NCI-H1092 (cell line): Measurements from ENCODE around the gene FLACC1.
"Not testable (repeated sequence)": the region's sequence is repeated elsewhere in the genome, so short reads cannot be mapped to it uniquely, and the experiment has no call there.

Experiments used
- DNase-seq: peaks from one replicate; lab custom pipeline; 2025; lab: John Stamatoyannopoulos, UW

FLACC1 gene

GRCh38 chr2:201357221-201357620 lies at the start of gene FLACC1:
Gene FLACC1 (minus strand): TSS chr2:201357345. CDS start chr2:201351404, 5,941 bp downstream.
- no peak for DNase-seq

GRCh38 chr2:201406077-201406662 lies 49.0 kb upstream of the FLACC1 start:
- DNase-seq, result no peak

GRCh38 chr2:201404699-201405280 lies 47.6 kb upstream of the FLACC1 start:
- DNase-seq, result no peak

GRCh38 chr2:201403880-201404279 lies 46.7 kb upstream of the FLACC1 start:
- no peak for DNase-seq

- DNase-seq, result no peak
Observed at GRCh38 chr2:201402651-201403562, 45.8 kb upstream of the FLACC1 start.

- no peak for DNase-seq
Observed at GRCh38 chr2:201401815-201402214, 44.7 kb upstream of the FLACC1 start.

GRCh38 chr2:201396595-201396994 lies 39.5 kb upstream of the FLACC1 start:
- no peak for DNase-seq

- no peak for DNase-seq
Observed at GRCh38 chr2:201383136-201383535, 26.0 kb upstream of the FLACC1 start.

GRCh38 chr2:201378496-201379397 lies 21.6 kb upstream of the FLACC1 start:
- no peak for DNase-seq

GRCh38 chr2:201377218-201377617 lies 20.1 kb upstream of the FLACC1 start:
- DNase-seq, result no peak

- DNase-seq, result no peak
Observed at GRCh38 chr2:201369775-201370174, 12.6 kb upstream of the FLACC1 start.

GRCh38 chr2:201369318-201369717 lies 12.2 kb upstream of the FLACC1 start:
- DNase-seq, result not testable (repeated sequence)

GRCh38 chr2:201366146-201366545 lies 9.0 kb upstream of the FLACC1 start:
- no peak for DNase-seq

GRCh38 chr2:201363857-201364560 lies 6.9 kb upstream of the FLACC1 start:
- DNase-seq, result no peak

GRCh38 chr2:201362396-201362795 lies 5.3 kb upstream of the FLACC1 start:
- DNase-seq, result no peak

GRCh38 chr2:201361078-201361733 lies 4.1 kb upstream of the FLACC1 start:
- no peak for DNase-seq

GRCh38 chr2:201360256-201360655 lies 3.1 kb upstream of the FLACC1 start:
- DNase-seq, result no peak

GRCh38 chr2:201358684-201359083 lies 1.5 kb upstream of the FLACC1 start:
- DNase-seq, result no peak

GRCh38 chr2:201353116-201353515 lies 4.0 kb downstream of the FLACC1 start:
- no peak for DNase-seq

GRCh38 chr2:201350879-201351278 lies 6.3 kb downstream of the FLACC1 start:
- no peak for DNase-seq

- no peak for DNase-seq
Observed at GRCh38 chr2:201349601-201350000, 7.5 kb downstream of the FLACC1 start.
